ENCODE measurements around the gene ABCC3.

The ABCC3 gene

DNA sequence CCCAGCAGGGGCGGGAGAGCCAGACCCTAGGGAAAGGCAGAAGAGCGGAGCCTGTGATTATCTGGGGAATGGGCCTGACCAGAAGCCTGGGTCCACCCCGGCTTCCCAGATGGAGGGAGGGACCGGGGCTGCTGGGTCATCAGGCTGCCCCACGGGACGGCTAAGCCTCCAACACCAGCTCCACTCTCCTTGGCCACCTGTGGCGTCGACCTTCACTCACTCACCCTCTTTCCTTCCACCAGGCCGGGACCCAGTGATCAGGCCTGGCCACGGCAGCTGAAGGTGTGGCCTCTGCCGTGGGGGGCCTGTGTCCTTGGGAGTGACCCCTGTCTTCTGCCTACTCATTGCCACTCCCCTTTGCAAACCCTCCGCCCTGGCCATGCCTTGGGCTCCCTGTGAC is 22.4 kb upstream of the ABCC3 start:
- DNase-seq (ENCODE audit: low read depth): no peak
- H3K4me3 ChIP-seq (ENCODE audit: low read length): no peak overlapping the region
- TF ChIP-seq CTCF (IDR thresholded peaks at IDR 0.05; ENCODE audit: insufficient read depth, low read depth, low read length, missing control alignments): no peak

DNA sequence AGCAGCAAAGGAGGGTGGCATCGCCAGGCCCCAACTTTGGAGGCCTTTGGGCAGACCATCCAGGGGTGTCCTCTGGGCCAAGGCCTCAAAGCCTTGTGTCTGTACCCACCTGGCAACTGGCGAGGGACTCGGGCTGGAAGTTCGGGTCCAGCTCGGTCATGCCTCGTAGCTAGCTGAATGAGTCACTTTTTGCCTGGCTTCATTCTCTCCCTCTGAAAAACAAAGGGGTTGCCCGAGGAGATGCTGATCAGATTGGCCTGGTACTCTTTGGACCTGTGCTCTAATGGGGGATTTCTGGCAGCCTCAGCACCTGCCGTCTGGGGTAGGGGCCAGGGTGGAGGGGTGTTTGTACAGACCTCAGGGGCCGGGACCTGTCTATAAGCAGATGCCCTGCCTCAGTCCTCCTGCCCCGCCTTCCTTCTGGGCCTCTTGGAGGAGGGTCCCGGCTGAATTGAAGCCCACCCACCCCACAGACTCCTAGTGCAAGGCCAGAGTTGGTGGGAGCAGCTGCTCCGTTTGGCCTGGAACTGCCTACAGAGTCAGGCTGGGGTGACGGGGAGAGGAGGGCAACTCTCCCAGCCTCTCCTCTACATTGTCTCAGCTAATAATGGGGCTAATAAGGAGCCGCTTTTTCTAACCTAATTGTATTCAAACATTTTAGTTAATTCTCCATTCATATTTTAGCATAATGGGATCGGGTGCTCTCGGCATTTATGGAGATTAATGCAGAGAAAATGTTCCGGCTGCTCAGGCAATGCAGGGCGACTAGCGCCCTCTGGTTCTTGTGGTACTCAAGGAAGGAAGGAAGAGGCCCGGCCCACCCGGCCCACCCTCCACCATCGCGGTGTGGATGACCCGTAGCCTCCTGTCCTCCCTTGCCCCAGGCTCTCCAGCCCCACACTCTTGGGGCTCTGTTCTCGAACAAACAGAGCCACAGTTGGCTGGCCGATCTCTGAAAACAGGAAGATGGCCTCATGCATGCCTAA is 21.4 kb upstream of the ABCC3 start:
- TF ChIP-seq CTCF (IDR thresholded peaks at IDR 0.05; ENCODE audit: insufficient read depth, low read depth, low read length, missing control alignments): no peak
- no peak overlapping the region for H3K4me3 ChIP-seq (ENCODE audit: low read length)
- peak; percentile 35 for DNase-seq (ENCODE audit: low read depth)

- no peak for TF ChIP-seq CTCF (IDR thresholded peaks at IDR 0.05; ENCODE audit: insufficient read depth, low read depth, low read length, missing control alignments)
- no peak for DNase-seq (ENCODE audit: low read depth)
- no peak overlapping the region for H3K4me3 ChIP-seq (ENCODE audit: low read length)
Measured at GRCh38 chr17:50614471-50615051, 20.1 kb upstream of the ABCC3 start.

DNA sequence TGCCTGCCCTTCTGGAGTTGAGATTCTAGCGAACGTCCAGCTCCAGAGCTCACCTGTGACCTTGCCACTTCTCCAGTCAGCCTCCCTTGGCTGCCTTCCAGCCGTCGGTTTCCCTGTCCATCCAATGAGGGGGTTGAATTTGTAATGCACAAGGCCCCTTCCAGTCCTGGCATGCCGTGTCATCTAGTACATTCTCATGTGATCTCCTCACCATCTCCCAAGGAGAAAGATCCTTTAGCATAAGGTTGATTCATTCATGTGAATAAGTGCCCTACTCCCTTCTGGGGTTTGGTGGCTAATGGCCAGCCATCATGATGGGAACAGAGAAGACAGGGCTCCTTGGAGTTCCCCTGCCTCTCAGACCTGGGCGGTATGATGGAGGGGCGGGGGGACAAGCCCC is 18.9 kb upstream of the ABCC3 start:
- TF ChIP-seq CTCF (IDR thresholded peaks at IDR 0.05; ENCODE audit: insufficient read depth, low read depth, low read length, missing control alignments): no peak
- no peak overlapping the region for H3K4me3 ChIP-seq (ENCODE audit: low read length)
- DNase-seq (ENCODE audit: low read depth): peak; percentile 39

- no peak overlapping the region for H3K4me3 ChIP-seq (ENCODE audit: low read length)
- DNase-seq (ENCODE audit: low read depth): no peak
- no peak for TF ChIP-seq CTCF (IDR thresholded peaks at IDR 0.05; ENCODE audit: insufficient read depth, low read depth, low read length, missing control alignments)
Measured at GRCh38 chr17:50618300-50618699, 16.4 kb upstream of the ABCC3 start.

DNA sequence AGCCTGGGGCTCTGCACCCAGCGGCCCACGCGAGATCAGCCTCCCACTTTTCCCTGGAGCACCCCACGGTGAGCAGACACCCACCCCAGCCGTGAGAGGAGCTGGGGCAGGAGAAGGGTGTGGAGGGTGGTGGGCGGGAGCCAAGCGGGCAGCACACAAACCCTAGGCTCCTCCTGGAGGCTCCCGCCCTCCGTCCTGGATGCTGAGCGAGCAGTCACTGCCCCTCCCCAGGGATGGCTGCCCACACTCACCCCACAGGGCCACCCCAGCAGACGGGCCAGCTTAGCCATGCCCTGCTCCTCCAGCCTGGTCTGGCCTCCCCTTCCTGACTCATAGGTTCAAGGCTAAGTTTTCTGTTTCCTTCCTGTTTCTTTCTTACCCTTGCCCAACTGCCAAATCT is 15.7 kb upstream of the ABCC3 start:
- H3K4me3 ChIP-seq (ENCODE audit: low read length): no peak overlapping the region
- TF ChIP-seq CTCF (IDR thresholded peaks at IDR 0.05; ENCODE audit: insufficient read depth, low read depth, low read length, missing control alignments): no peak
- DNase-seq (ENCODE audit: low read depth): no peak
